Stimulated activated CD8-positive, alpha-beta memory T cell treated with anti-CD3 and anti-CD28 coated beads, Interleukin-7, amount 100 ng/mL, for 1 hour (primary cell): ENCODE data around the gene PIK3R3.
A peak's percentile ranks its signal among the peaks of the same experiment; 100 is the strongest.
"Not testable (repeated sequence)": the region's sequence is repeated elsewhere in the genome, so short reads cannot be mapped to it uniquely, and the experiment has no call there.

ENCODE experiments used
- DNase-seq, 2 donors: peaks; one replicate each; pipeline ENCODE4 v3.0.0-alpha.2; 2020; ENCODE audit warnings: low read depth in 2 of 2

PIK3R3 gene

GRCh38 chr1:46065405-46065804 is 67.0 kb downstream of the PIK3R3 start:
- no peak for DNase-seq

- DNase-seq, result no peak
Observed at GRCh38 chr1:46064708-46065107, 67.7 kb downstream of the PIK3R3 start.

- peak in 1 of 2 donors; percentile 2 for DNase-seq
Observed at GRCh38 chr1:46062651-46063319, 69.6 kb downstream of the PIK3R3 start.

- no peak for DNase-seq
Observed at GRCh38 chr1:46061146-46061545, 71.3 kb downstream of the PIK3R3 start.

GRCh38 chr1:46058936-46059335 is 73.5 kb downstream of the PIK3R3 start:
- no peak for DNase-seq

DNA sequence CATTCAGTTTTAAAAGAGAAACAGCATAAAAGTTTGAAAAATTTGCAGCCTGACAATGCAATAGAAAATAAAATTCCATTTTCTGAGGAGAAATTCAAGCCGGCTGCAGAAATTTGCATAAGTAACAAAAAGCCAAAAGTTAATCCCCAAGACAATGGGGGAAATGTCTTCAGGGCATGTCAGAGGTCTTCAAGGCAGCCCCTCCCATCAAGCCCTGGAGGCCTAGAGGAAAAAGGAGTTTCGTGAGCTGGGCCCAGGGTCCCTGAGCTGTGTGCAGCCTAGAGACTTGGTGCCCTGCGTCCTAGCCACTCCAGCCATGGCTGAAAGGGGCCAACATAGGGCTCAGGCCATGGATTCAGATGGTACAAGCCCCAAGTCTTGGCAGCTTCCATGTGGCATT is 74.6 kb downstream of the PIK3R3 start:
- no peak for DNase-seq

GRCh38 chr1:46057215-46057614 is 75.2 kb downstream of the PIK3R3 start:
- DNase-seq, result not testable (repeated sequence)

DNA sequence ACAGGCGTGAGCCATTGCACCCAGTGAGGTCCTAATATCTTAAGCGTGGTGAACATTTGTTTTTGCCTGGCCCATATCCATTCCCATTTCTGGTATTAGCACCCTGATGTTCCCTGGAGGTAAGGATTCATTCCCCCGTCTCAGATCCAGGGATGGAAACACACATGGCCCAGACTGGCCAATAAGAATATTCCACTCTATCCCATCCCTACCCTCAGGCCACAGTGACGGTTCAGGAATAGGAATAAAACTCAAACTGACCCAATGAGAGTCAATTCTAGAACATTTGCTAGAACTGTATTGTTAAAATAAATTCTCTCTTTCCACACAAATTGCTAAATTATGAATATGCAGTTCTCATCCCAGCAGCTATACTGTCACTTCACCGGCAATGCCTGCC is 76.1 kb downstream of the PIK3R3 start:
- DNase-seq, result no peak

- no peak for DNase-seq
Observed at GRCh38 chr1:46053734-46054133, 78.7 kb downstream of the PIK3R3 start.

GRCh38 chr1:46044116-46044515 is 88.3 kb downstream of the PIK3R3 start:
- no peak for DNase-seq

DNA sequence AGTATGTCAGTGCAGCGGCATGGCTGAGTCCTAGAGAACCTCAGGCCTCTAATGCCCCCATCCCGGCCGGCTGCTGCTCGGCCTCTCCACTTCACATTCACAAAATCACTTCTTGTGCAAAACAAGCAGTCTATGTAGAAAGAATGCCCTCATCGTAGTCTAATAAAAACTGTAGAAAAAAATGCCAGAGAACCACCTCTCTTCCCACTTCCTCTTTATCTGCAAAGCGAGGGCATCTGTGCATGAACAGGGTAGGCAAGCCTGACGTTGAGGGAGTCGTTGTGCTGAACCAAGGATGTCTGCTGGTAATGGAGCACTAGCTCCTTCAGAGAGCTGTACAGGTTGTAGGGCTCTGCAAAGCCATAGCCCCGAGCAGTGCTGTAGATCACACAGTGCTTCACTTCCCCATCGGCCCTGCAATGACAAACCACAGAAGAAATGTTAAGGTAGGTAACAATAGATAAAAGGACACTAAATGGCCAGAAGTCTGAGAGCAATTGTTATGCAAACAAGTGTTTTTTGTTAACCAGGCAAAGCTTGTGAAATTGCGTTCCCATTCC is 88.9 kb downstream of the PIK3R3 start:
- DNase-seq, result no peak

GRCh38 chr1:46041974-46042373 is 90.5 kb downstream of the PIK3R3 start:
- no peak for DNase-seq

GRCh38 chr1:46041551-46041950 is 90.9 kb downstream of the PIK3R3 start:
- DNase-seq, result no peak

DNA sequence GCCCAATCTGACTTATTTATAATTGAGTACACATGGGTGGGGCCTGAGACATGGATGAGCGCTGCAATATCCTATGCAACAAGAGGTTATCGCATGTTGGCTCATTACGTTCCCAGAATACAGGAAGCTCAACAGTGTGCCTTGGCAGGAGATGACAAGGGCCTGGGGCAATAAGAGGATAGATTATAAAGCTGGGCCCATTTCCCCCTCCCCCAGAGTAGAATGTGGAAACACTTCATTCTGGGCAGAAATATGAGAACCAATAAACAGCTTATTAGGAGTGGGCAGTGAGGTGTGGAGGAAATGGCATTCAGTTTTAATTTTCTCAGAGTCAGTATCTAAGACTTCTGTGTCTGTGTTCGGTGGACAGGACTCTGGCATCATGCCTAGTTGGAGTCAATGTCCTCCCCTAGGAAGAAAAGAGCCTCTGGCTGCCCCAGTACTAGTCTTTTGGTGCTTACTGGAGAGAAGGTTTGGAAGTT is 92.8 kb downstream of the PIK3R3 start:
- no peak for DNase-seq

DNA sequence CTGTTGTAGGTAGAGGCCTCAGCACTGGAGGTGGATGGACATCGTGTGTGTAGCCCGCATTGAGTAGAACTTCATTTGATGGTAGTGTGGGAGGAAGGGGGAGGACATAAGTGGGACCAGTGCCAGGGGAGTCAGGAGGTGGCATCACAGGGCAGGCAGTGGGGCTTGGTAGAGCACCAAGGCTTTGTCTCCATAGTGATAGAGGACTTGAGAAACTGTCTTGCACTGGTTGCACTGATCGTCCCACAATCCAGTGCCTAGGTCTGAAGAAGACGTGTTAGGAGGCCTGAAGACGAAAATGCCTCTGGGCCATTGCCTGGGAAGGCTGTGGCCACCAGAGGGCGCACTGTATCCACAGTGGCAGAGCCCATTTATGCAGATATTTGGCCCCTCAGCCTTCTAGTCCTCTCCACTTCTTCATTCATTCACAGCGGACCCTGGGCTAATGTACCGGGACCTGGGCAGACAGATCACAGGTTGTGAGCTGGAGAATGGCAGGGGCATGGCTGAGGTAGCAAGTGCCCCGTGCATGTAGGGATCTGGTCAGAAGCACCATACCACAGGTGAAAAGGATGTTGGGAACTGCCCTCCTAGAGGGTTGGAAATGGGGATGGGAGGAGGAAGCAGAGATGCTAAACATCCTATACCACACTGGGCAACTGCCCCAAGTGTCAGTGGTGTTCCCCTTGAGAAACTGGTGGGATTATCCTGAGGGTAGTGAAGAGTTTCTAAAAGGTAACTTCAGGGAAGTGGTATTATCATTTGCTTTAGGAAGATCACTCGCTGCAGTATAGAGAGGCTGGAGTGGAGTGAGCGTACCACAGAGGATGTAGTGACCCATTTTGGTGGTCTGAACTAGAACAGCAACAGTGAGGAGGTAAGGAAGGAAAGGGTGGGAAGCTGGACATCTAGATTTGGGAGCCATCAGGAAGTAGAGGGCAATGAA is 95.3 kb downstream of the PIK3R3 start:
- DNase-seq, result peak; percentile 68 to 78

GRCh38 chr1:46034601-46035516 is 97.6 kb downstream of the PIK3R3 start:
- no peak for DNase-seq

GRCh38 chr1:46030876-46031660 is 101.4 kb downstream of the PIK3R3 start:
- DNase-seq, result no peak

- no peak for DNase-seq
Observed at GRCh38 chr1:46030074-46030870, 102.2 kb downstream of the PIK3R3 start.

DNA sequence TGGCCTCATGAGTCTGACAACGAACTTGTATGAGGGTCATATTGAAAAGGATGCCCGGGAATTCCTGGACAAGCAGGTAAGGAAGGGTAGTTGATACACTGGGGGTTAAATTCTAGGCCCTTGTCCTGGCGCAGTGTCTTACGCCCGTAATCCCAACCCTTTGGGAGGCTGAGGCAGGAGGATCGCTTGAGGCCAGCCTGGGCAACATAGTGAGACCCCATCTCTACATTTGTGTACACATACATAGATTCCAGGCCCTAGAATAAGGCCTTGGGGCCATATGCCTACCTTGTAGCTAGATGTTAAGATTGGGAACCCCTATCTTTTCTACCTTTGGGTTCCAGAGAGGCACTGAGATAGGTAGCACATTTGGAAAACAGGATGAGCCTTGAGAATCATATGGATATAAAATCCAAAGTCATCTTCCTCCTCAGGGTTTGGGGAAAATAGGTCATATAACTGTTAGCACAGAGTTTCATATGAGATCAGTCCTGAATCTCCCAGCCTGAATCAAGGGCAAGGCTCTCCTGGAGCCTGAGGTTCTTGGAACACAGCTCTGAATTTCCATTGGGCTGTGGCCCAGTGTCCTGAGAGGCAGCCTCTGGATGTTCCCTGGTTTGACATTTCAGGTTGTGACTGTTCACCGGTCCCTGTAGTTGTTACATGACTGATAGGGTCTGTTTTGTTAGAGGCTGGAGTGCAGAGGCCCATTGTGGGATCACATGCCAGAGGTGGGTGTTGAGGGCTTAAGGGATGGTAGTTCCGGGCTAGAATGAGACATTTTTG is 104.4 kb downstream of the PIK3R3 start:
- DNase-seq, result no peak
